C4-2B (cell line): ENCODE results near the gene SULT4A1.

Experiments
- H3K27ac ChIP-seq: fragments of 450-650 bp; 2 replicates; pipeline ENCODE4 v1.5.1; 2017
- ZFX ChIP-seq: fragments of 450-650 bp; IDR thresholded peaks from 2 replicates; pipeline ENCODE4 v1.6.1; 2017
- TF ChIP-seq, protein P1 (sequence below): fragments of 450-650 bp; conservative IDR thresholded peaks from 2 replicates; pipeline ENCODE4 v1.5.1; 2017; ENCODE audit warnings: mild to moderate bottlenecking

Gene SULT4A1

GRCh38 chr22:43852573-43853327 lies 9.6 kb downstream of the SULT4A1 start:
- H3K27ac ChIP-seq = no peak overlapping the region
- TF ChIP-seq, protein P1, sequence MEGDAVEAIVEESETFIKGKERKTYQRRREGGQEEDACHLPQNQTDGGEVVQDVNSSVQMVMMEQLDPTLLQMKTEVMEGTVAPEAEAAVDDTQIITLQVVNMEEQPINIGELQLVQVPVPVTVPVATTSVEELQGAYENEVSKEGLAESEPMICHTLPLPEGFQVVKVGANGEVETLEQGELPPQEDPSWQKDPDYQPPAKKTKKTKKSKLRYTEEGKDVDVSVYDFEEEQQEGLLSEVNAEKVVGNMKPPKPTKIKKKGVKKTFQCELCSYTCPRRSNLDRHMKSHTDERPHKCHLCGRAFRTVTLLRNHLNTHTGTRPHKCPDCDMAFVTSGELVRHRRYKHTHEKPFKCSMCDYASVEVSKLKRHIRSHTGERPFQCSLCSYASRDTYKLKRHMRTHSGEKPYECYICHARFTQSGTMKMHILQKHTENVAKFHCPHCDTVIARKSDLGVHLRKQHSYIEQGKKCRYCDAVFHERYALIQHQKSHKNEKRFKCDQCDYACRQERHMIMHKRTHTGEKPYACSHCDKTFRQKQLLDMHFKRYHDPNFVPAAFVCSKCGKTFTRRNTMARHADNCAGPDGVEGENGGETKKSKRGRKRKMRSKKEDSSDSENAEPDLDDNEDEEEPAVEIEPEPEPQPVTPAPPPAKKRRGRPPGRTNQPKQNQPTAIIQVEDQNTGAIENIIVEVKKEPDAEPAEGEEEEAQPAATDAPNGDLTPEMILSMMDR = no peak
- no peak for TF ChIP-seq ZFX

- TF ChIP-seq ZFX = no peak
- TF ChIP-seq, protein P1 = no peak
- H3K27ac ChIP-seq = no peak overlapping the region
Measured at GRCh38 chr22:43851979-43852307, 10.4 kb downstream of the SULT4A1 start.

GRCh38 chr22:43851058-43851978 lies 11.0 kb downstream of the SULT4A1 start:
- no peak overlapping the region for H3K27ac ChIP-seq
- TF ChIP-seq, protein P1 = no peak
- no peak for TF ChIP-seq ZFX

- no peak overlapping the region for H3K27ac ChIP-seq
- TF ChIP-seq ZFX = no peak
- TF ChIP-seq, protein P1 = no peak
Measured at GRCh38 chr22:43850529-43850928, 11.8 kb downstream of the SULT4A1 start.

DNA sequence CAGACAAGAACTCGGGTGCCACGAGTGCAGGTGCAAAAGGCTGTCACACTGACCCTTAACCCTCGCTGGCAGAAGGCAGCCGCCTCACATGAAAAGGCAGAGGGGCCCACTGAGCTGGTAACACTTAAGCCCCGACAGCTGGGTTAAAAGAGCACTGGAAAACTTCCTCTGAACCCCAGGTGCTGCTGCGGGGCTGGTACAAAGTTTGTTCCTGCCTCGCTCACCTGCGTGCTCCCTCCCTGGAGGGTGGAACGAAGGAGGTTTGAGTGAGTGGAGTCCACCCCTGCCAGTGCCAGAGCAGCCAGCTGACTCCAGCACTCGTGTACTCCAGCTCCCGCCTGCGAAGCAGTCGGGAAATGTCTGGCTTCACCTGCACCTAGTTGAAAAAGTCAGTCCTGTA lies 12.6 kb downstream of the SULT4A1 start:
- no peak for TF ChIP-seq ZFX
- TF ChIP-seq, protein P1 = no peak
- no peak overlapping the region for H3K27ac ChIP-seq

DNA sequence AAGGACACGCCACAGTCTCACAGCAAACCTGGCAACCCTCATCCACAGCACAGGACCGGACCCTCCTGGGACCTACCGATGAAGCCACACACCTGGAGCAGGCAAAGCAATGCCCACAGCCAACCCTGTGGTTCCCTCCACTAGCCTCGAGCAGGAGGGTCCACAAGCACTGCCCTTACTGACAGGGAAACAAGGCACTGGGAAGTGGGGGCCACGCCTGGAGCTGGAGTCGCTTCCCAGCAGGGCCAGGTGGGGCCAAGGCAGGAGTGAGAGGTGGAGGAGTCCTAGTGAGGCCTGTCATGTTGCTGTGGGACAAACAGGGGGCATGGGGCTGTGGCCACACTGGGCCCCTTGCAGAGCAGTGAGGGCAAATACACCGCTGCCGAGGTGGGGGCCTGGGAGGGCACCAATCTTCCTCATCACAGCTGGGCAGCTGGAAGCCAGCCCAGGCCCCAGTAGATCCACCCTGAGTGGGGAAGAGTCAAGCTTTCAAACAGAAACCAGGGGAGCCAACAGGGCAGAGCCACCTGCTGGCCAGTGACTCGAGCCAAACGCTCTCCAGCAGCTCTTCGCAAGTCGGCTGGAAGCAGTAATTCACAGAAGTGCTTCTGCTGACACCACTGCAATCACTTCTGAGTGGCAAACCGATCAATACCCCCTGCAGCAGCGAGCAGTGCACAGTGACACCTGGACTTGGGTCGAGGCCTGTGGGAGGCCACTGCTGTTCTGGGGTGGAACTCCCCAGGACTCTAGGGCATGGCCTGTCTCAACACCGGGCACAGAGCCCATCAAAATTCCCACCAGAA lies 13.7 kb downstream of the SULT4A1 start:
- H3K27ac ChIP-seq = no peak overlapping the region
- no peak for TF ChIP-seq ZFX
- TF ChIP-seq, protein P1 = peak; percentile 66
